Erythroblast (primary cell): ENCODE measurements around the gene C19orf47.

Experiments
- GATA1 ChIP-seq: IDR thresholded peaks from 2 replicates; pipeline ENCODE4 v1.6.1; 2011; ENCODE audit warnings: low read depth, mild to moderate bottlenecking, control low read depth, low read length, moderate library complexity
- POLR2A ChIP-seq: IDR thresholded peaks from 2 replicates; pipeline ENCODE4 v1.6.1; 2011; ENCODE audit warnings: mild to moderate bottlenecking, low read length

- TF ChIP-seq POLR2A (no peak), GATA1 (no peak)
These were observed 11.6 kb downstream of the C19orf47 start for GRCh38 chr19:40336601-40336900.
